Fibroblast of skin of left biceps (primary cell): ENCODE results near the gene SERTAD4.

ENCODE experiments used
- DNase-seq, 2 experiments: peaks; one replicate each; pipeline ENCODE4 v3.0.0-alpha.2; 2013; ENCODE audit warnings: low read depth in 2 of 2

The SERTAD4 gene

GRCh38 chr1:210259561-210259960, 27.0 kb downstream of the SERTAD4 start:
- peak in 1 of 2 experiments; percentile 70 for DNase-seq

- DNase-seq, result no peak
These were observed 27.5 kb downstream of the SERTAD4 start for GRCh38 chr1:210260096-210260495.

GRCh38 chr1:210262167-210262896, 29.7 kb downstream of the SERTAD4 start:
- peak; percentile 82 for DNase-seq

GRCh38 chr1:210262897-210263272, 30.3 kb downstream of the SERTAD4 start:
- peak; percentile 29 to 30 for DNase-seq

- DNase-seq, result no peak
These were observed 31.4 kb downstream of the SERTAD4 start for GRCh38 chr1:210263963-210264362.

GRCh38 chr1:210264496-210265380, 32.1 kb downstream of the SERTAD4 start:
- no peak for DNase-seq

GRCh38 chr1:210265392-210265955, 32.9 kb downstream of the SERTAD4 start:
- DNase-seq, result peak; percentile 64 to 70

- DNase-seq, result no peak
These were observed 37.4 kb downstream of the SERTAD4 start for GRCh38 chr1:210269981-210270380.

- no peak for DNase-seq
These were observed 40.1 kb downstream of the SERTAD4 start for GRCh38 chr1:210272666-210273065.

GRCh38 chr1:210280221-210280620, 47.6 kb downstream of the SERTAD4 start:
- DNase-seq, result no peak

GRCh38 chr1:210288116-210288515, 55.5 kb downstream of the SERTAD4 start:
- no peak for DNase-seq

GRCh38 chr1:210289248-210289647, 56.7 kb downstream of the SERTAD4 start:
- no peak for DNase-seq

GRCh38 chr1:210291081-210291764, 58.6 kb downstream of the SERTAD4 start:
- DNase-seq, result no peak

GRCh38 chr1:210291786-210292230, 59.2 kb downstream of the SERTAD4 start:
- DNase-seq, result peak; percentile 94

- no peak for DNase-seq
These were observed 59.8 kb downstream of the SERTAD4 start for GRCh38 chr1:210292231-210292871.

GRCh38 chr1:210293171-210293607, 60.6 kb downstream of the SERTAD4 start:
- peak; percentile 84 to 86 for DNase-seq

- DNase-seq, result peak in 1 of 2 experiments; percentile 44
These were observed 62.6 kb downstream of the SERTAD4 start for GRCh38 chr1:210294999-210295745.
